Activated CD4-positive, alpha-beta T cell treated with anti-CD3 and anti-CD28 coated beads, Interleukin-2, amount 50 U/mL, for 24 hours (primary cell): Measurements from ENCODE around the gene ZKSCAN4.

Experiments used
- DNase-seq, 2 donors: peaks; one replicate each; pipeline ENCODE4 v3.0.0-alpha.2; 2020; ENCODE audit warnings: low read depth in 1 of 2, low spot score in 1 of 2

Gene ZKSCAN4

DNA sequence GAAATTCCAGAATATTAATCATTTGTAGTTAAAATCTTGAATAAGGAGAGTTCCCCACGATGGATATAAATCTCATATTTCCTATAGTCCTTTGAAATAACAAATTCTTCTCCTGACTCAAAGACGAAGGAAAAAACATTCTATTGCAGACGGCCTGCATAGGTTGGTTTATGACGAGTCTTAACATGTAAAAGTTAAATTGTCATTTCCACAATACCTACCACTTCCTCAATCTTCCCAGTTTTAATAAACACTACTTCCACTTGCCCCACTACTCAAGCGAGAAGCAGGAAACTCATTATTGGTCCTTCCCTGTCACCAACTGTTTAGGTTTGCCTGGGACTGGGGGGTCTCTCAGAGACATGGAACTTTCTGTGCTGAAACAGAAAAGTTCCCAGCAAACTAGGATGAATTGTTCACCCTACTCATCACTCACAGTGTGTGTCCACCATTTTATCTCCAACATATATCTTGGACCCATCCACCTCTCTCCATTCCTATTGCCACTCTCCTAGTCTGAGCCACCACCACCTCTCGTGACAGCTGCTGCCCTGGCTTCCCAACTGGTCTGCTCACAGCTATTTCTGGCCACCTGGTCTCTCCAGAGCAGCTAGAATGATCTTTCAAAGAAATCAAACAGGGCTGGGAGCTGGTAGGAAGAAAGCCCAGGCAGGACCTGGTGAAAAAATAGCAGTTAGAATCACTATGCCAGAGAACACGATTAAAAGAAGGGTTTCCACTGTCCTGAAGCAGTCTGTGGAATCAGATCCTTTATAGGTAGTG is 42.1 kb downstream of the ZKSCAN4 start:
- no peak for DNase-seq

GRCh38 chr6:28208111-28208659 is 43.9 kb downstream of the ZKSCAN4 start:
- DNase-seq, result no peak

GRCh38 chr6:28207510-28208110 is 44.5 kb downstream of the ZKSCAN4 start:
- no peak for DNase-seq

DNA sequence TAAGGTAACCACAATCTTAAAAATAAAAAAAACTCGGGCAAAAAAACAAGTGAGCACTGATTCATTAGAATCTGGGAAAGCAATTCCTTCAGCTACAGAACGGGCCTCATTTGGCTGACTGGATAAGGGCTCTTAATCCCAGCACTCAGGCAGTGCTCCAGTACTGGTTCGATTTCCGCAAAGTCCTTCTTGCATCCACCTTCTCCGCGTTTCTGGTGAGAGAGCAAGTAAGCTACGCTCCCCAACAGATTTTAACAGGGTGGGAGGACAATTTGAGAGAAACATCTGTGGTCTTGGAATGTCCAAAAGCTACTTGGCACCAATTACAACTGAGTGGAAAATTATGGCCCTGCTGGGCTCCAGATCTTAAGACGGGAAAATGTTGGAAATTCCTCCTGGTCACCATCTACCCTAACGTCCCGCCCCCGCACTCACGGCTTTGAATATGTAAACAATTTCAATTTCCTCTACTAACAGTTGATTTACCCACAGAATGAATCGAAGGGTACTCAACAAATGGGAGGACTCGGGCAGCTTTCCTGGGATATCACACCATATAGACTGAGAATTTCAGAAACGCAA is 45.0 kb downstream of the ZKSCAN4 start:
- DNase-seq, result no peak

GRCh38 chr6:28206527-28206926 is 45.5 kb downstream of the ZKSCAN4 start:
- no peak for DNase-seq

- DNase-seq, result no peak
These were observed 46.2 kb downstream of the ZKSCAN4 start for GRCh38 chr6:28205879-28206278.

- DNase-seq, result no peak
These were observed 48.9 kb downstream of the ZKSCAN4 start for GRCh38 chr6:28203201-28203600.

GRCh38 chr6:28200020-28200419 is 52.0 kb downstream of the ZKSCAN4 start:
- no peak for DNase-seq
